Fibroblast of villous mesenchyme (primary cell): ENCODE data around the gene UPB1. TPM values are rescaled to one million over a fixed set of nuclear protein-coding genes. Genes with fewer than 3 reads are reported as not detected.

Source experiments
- DNase-seq: peaks from one replicate; pipeline ENCODE4 v3.0.0-alpha.2; 2010; ENCODE audit warnings: low read depth
- H3K4me3 ChIP-seq: 2 replicates; pipeline ENCODE4 v1.5.1; 2011; ENCODE audit warnings: low read depth, mild to moderate bottlenecking, low read length
- total RNA-seq: library from RNA; depleted of rRNA; stranded (reverse); fragments of >200 nt; gene quantifications from 2 replicates; pipeline ENCODE4 v1.2.3, GENCODE V29; 2012
- TF ChIP-seq, protein P1 (sequence below): IDR thresholded peaks from 2 replicates; pipeline ENCODE4 v1.5.1; 2012; ENCODE audit warnings: low read depth, mild to moderate bottlenecking, low read length; ENCODE audit not compliant: insufficient read depth

UPB1 gene
- total RNA-seq, 1 donor, result under 0.01 TPM

DNA sequence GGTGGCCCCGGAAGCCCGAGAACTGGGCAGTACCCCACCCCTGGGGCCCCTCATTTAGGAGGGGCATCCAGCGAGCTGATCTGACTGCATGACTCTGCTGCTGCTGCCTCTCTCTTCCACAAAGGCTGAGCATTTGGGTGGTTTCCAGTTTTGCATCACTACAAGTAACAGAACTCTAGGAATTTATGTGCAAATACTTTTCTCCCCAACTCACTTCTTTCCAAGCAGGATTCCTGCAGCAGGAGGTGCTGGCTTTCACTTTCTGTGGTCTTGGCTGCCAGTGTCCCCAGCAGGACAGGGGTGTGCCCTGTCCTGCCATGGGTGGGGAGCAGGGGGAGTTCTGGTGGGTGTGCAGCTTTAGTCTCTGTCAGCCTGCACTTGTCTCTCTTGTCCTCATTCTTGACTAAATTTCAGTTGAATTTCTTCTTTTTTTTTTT, 21.2 kb downstream of the UPB1 start:
- peak overlapping the region; percentile 23 for H3K4me3 ChIP-seq
- TF ChIP-seq, protein P1, sequence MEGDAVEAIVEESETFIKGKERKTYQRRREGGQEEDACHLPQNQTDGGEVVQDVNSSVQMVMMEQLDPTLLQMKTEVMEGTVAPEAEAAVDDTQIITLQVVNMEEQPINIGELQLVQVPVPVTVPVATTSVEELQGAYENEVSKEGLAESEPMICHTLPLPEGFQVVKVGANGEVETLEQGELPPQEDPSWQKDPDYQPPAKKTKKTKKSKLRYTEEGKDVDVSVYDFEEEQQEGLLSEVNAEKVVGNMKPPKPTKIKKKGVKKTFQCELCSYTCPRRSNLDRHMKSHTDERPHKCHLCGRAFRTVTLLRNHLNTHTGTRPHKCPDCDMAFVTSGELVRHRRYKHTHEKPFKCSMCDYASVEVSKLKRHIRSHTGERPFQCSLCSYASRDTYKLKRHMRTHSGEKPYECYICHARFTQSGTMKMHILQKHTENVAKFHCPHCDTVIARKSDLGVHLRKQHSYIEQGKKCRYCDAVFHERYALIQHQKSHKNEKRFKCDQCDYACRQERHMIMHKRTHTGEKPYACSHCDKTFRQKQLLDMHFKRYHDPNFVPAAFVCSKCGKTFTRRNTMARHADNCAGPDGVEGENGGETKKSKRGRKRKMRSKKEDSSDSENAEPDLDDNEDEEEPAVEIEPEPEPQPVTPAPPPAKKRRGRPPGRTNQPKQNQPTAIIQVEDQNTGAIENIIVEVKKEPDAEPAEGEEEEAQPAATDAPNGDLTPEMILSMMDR, result no peak

GRCh38 chr22:24517446-24517845, 22.3 kb downstream of the UPB1 start:
- TF ChIP-seq, protein P1, result no peak
- no peak for DNase-seq
- H3K4me3 ChIP-seq, result no peak overlapping the region

More for the DNA sequence above, 21.2 kb downstream of the UPB1 start:
- DNase-seq, result peak; percentile 84

GRCh38 chr22:24518228-24518627, 23.1 kb downstream of the UPB1 start:
- no peak overlapping the region for H3K4me3 ChIP-seq
- no peak for DNase-seq
- TF ChIP-seq, protein P1, result no peak

DNA sequence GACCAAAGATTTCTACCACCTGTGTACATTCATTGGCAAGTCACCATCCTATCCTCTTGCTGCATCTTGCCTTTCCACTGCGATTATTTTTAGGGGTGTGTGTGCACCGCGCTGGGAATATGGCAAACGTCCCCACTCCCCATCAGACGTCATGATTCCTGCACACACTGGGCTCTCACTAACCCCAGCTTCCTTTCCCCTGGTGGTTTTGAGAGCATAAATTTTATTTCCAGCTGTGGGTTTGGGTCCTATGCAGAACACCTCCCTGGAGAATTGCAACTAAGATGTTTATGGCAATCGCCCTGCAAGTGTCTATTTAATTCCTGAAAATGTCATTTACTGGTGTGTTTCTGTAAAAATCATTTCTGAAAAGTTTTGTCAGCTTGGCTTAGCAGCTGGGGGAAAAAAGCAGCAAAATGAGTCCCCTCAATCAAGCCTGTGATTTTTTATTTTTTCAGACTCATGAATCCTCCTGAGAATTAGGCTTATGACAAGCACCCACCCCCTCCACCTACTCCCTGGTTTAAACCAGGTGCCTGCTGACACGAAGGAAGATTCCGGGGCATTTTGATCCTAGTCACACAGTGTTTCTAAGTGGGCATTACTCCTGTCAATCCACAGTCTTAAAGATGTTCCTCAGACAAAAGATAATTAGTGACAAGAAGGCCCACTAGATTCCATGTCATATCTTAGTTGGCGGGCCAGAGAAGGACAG, 23.8 kb downstream of the UPB1 start:
- no peak overlapping the region for H3K4me3 ChIP-seq
- DNase-seq, result no peak
- TF ChIP-seq, protein P1, result no peak

DNA sequence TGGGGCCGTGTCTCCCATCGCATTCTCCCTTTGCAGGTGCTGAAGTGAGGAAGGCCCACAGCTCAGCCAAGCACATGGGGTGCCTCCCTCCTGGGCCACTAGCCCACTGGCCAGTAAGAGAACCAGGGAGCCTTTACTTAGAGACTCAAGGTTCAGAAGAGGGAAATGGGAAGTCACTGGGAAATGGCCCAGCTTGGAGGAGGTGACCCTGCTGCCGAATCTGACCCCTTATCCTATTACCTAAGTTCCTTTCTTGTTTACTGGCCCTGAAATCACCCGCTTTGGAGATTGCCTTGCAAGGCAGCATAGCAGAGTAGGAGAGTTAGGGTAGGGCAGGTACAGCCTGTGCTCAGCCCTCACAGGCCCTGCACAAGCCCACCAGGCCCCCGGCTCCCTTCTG, 24.4 kb downstream of the UPB1 start:
- TF ChIP-seq, protein P1, result no peak
- no peak overlapping the region for H3K4me3 ChIP-seq
- DNase-seq, result no peak

DNA sequence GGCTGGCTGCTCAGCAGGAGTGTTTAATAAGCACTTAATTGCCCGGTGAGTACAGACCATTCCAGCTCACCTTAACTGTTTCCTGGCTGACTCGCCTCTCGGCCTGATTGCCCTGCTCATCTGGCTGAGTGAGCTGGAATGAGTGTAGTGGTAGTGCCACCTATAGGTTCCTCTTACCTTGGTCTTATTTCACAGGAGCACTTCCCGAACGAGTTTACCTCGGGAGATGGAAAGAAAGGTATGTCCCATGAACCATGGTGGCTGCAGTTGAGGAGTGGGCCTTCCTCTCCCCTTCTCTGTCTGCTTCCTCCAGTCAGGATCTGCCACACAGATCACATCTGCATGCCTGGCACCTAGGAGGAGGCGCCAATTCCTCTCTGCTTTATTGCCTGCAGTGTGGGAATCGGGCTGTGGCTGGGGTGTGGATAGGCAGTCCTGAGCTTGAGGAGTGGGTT, 26.7 kb downstream of the UPB1 start:
- TF ChIP-seq, protein P1, result peak; percentile 52
- H3K4me3 ChIP-seq, result no peak overlapping the region
- DNase-seq, result peak; percentile 48
